ENCODE measurements around the gene TLR8.

The TLR8 gene

DNA sequence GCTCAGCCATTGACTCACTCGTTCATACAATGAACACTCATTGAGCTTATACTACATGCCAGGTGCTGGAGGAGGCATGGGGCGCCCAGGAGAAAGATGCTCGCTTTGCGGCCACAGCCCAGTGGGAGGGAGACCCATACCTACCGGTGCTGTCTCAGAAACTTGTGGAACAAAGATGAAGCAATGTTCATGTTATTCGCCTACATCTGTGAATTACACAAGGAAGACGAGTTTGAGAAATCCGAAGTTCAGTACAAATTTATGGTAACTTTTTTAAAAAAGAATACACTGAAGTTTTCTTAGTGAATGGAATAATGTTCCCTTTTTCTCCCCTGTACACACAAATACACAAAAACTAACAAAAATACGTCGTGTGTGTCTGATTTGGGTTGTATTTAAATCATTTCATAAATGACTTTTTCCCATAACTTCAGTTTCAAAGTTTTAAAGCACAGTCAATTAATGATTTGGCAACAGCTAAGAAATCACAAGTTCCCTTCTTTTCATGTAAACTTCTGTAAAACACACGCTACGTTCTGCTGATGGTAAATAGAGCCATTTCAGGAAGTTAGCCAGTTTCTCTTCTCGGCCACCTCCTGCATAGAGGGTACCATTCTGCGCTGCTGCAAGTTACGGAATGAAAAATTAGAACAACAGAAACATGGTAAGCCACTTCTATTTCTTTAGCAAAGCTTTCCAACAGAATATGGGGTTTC is at the start of gene TLR8:
TSS of gene TLR8 (plus strand) at position 575 of the 716 bp plus-strand sequence. CDS start at position 662, 87 bp downstream.
- DNase-seq: no peak

DNA sequence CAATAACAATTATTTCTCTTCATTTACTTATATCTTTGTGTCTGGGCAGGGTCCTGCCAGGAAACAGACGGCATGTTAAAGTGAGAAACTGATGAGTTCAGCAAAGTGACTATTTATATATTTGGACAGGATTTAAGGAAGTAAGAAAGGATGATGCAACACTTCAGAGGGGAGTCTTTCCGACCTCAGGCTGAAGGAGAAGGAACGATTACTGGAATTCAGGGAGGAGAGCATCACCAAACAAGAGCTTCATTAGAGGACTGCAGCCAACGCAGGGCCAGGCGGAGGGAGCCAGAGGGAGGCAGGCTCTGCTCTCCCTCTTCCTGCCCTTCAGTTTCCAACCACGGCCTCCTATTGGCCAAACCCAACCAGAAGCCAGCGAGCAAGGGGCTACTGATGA is 41.1 kb upstream of the TLR8 start:
- DNase-seq: no peak

DNA sequence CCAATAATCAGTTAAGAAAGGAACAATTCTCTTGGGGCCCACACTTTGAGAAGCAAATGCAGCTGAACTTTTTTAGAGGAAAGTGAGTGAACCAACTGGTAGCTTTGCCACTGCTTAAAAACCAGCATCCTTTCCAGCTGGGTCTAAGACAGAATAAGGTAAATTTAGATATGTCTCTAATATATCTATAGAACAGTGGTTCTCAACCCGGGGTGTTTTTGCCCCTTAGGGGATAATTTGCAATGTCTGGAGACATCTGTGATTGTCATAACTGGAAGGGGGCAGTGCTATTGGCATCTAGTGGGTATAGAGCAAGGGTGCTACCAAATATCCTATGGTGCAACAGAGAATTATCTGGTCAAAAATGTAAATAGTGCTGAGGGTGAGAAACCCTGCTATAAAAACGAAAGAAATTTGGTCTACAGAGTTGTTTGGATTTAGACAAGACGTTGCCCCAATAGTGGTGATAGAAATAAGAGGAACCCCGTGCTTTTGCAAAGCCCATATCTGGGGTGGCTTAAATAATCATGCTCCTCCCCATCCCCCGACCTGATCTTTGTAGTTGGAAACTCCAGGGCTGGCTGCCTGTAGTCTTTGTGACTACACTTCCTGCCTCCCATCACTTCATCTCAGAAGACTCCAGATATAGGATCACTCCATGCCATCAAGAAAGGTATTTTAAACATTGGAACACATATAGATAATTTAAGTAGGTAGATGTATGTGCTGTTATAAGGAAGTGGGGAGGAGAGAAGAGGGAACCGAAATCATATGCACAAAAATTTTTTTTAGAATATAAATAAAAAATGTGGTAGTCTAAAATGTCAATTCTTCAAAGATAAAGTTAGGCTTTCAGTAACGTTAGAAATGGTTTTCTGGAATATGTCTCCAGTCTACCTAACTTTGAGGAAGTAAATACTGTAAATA is 39.7 kb upstream of the TLR8 start, which contains the start of gene TLR7:
TSS of gene TLR7 (plus strand) at position 622 of the 927 bp plus-strand sequence. CDS start 507 bp downstream, outside the sequence.
- no peak for DNase-seq

DNA sequence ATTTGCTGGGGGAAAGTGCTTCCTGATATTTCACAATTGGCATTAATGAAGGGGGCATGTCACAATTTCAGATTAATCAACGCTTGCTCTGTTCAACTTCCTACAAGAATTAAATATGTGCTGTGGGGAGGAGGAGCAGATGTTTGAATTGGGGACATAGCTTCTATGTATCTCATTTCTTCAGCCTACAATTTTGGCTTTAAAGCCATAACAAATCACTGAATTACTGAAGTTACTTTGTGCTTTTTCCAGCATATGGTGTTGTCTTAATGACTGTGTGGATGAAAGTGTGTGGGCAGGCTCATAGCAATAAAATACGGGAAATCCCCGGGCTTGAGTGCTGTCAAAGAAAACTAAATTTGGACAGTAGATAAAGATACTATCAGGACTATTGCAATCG is 38.7 kb upstream of the TLR8 start:
- DNase-seq: no peak

DNA sequence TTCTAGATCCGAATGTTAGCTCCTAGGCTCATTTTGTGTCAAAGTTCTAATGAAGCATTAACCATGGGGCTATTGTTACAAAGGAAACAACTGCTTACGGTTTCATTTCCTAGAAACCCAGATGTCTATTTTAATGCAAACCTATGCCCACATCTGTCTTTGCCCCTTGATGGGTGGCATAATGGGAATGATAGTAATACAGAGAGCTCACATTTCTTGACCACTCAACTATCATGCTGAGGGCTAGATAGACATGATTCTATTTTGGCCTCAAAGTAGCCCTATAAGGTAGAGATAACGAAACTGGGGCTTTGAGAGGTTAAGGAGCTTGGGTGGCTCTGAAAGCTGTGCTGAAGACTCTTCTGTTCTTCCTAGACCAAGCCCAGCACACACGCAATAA is 37.7 kb upstream of the TLR8 start:
- no peak for DNase-seq

DNA sequence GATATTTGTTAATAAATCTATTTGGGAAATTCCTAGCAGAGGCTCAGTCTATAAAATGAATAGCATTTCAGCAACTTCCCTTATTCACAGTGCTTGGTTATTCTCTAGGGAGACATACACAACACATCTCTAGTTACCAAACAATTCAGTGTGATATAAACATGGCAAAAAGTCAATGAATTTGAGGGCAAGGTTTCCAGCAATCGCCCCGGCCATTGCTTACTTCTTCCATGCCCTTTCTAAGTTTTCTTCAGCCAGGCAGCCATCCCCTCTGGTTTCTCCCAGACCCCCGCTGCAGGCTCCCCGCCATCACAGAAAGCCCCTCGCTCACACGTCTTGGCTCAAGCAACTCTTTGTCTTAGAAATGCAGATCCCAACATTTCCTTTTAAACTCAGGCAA is 35.2 kb upstream of the TLR8 start:
- DNase-seq: no peak

DNA sequence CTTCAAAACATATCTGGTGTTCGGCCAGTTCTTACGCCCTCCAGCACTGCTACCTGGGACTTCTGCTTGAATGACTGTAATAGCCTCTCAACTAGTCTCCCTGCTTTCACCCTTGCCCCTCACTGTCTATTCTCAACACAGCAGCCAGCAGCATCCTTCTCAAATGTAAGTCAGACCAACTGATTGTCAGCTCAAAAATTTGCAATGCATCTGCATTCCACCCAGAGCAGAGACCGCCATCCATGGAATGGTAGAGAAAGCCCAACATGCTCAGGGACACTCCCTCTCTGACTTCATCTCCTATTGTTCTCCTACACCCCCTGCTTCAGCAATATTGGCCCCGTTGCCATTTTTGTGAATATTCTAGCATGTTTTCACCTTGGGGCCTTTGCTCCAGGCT is 33.7 kb upstream of the TLR8 start:
- no peak for DNase-seq

DNA sequence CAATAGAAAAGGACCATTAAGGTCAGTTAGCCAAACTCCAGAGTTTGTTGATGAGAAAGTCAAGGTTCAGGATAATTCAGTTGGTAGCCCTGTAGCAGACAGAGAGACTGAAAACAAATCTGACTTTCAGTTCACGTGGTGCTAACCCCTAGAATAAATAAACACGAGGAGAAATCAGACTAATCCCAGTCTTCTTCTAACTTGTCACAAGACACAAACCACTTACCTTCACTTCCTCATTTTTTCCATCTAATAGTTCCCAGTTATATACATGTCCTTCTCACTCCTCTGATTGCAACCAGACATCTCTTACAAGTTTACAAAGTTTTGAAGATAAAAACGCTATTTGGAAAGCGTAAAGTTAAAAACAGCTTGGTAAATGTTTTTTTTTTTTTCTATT is 31.8 kb upstream of the TLR8 start:
- DNase-seq: no peak

DNA sequence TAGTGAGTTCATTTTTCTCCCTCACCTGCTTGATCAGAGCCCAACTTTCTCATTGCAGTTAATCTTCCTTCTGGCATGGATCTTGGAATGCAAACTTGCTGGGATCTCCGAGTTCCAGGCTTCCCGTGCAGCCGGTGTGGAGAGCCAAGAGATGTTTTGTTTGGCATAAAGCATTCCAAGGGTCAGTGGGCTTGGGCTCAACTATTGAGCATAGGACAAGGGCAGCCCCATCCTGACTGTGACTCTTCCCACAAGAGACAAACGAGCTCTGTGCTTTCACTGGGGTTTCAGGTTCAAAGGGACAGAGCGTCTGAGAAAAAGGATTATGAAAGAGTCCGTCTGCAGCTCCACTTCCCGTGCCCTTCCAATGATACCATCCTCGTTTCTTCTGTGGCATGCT is 29.0 kb upstream of the TLR8 start:
- no peak for DNase-seq

DNA sequence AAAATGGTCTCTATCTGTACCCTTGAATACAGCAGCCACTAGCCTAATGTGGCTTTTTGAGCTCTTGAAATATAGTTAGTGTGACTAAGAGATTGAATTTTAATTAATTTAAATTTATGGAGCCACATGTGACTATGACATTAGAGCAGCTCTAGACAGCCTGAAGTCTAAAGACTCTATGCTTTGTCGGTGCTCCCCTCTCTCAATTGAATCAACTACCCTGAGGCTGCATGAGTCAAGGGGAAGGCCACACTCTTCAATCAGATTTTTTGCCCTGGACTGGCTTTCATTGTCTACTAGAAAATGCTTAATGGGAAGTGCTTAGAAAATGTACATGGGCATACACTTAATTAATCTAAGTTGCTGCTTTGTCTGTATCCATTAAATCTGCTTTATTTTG is 27.9 kb upstream of the TLR8 start:
- DNase-seq: no peak

DNA sequence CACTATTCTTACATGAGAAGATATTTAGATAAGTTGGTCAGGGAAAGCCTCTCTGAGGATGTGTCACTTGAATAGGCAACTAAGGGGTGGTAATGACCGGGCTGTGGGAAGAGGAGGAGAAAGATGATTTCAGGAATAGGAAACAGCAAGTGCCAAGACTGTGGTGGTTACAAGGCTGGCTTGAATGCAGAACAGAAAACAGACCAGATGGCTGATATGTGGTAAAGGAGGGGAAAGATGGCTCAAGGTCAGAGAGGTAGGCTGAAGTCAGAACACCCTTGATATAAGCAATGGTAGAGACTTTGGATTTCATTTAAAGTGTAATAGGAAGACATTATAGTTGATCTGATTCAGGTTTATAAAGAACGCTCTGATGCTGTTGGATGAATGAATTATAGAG is 24.5 kb upstream of the TLR8 start:
- DNase-seq: no peak

DNA sequence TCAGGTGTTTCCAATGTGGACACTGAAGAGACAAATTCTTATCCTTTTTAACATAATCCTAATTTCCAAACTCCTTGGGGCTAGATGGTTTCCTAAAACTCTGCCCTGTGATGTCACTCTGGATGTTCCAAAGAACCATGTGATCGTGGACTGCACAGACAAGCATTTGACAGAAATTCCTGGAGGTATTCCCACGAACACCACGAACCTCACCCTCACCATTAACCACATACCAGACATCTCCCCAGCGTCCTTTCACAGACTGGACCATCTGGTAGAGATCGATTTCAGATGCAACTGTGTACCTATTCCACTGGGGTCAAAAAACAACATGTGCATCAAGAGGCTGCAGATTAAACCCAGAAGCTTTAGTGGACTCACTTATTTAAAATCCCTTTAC is 20.9 kb upstream of the TLR8 start:
- no peak for DNase-seq

DNA sequence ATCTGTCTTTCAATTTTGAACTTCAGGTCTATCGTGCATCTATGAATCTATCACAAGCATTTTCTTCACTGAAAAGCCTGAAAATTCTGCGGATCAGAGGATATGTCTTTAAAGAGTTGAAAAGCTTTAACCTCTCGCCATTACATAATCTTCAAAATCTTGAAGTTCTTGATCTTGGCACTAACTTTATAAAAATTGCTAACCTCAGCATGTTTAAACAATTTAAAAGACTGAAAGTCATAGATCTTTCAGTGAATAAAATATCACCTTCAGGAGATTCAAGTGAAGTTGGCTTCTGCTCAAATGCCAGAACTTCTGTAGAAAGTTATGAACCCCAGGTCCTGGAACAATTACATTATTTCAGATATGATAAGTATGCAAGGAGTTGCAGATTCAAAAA is 19.9 kb upstream of the TLR8 start:
- no peak for DNase-seq

DNA sequence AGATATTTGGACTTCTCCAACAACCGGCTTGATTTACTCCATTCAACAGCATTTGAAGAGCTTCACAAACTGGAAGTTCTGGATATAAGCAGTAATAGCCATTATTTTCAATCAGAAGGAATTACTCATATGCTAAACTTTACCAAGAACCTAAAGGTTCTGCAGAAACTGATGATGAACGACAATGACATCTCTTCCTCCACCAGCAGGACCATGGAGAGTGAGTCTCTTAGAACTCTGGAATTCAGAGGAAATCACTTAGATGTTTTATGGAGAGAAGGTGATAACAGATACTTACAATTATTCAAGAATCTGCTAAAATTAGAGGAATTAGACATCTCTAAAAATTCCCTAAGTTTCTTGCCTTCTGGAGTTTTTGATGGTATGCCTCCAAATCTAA is 19.3 kb upstream of the TLR8 start:
- DNase-seq: no peak

DNA sequence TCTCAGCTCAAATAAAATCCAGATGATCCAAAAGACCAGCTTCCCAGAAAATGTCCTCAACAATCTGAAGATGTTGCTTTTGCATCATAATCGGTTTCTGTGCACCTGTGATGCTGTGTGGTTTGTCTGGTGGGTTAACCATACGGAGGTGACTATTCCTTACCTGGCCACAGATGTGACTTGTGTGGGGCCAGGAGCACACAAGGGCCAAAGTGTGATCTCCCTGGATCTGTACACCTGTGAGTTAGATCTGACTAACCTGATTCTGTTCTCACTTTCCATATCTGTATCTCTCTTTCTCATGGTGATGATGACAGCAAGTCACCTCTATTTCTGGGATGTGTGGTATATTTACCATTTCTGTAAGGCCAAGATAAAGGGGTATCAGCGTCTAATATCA is 18.7 kb upstream of the TLR8 start:
- DNase-seq: no peak

DNA sequence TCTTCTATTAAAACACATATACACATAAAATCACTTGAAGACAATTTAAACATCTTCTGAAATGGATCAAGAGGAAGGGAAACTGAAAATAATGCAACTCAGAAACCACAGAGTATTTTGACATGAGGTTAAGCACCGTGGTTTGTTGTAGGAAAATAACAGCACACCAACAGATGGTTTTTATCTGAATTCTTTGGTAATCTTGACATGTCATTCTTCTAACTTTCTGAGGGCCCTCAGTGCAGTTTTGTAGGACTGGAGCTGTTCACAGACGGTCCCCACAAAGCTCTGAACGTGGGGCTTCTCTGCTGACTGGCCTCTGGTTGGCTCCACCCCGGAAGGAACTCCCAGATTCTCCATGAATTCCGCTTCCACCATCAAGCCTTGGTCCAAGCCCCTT is 16.0 kb upstream of the TLR8 start:
- DNase-seq: no peak

DNA sequence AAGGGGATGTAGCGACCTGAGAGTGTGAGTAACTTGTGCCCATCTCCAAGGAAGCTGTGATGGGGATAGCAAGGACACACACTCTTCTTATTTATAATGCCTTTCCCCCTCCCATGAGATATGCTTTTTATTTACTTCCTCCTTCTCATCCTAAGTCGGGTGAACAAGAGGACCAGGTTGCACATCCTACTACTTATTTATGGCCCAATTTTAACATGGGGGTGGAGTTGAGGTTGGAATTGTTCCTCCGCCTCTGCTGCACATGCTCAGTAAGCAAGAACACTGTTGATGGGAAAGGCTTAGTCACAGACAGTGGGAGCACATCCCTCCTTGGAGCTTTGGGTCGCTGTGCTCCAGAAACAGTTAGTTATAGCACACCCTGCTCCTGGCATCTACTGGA is 15.2 kb upstream of the TLR8 start:
- DNase-seq: no peak

DNA sequence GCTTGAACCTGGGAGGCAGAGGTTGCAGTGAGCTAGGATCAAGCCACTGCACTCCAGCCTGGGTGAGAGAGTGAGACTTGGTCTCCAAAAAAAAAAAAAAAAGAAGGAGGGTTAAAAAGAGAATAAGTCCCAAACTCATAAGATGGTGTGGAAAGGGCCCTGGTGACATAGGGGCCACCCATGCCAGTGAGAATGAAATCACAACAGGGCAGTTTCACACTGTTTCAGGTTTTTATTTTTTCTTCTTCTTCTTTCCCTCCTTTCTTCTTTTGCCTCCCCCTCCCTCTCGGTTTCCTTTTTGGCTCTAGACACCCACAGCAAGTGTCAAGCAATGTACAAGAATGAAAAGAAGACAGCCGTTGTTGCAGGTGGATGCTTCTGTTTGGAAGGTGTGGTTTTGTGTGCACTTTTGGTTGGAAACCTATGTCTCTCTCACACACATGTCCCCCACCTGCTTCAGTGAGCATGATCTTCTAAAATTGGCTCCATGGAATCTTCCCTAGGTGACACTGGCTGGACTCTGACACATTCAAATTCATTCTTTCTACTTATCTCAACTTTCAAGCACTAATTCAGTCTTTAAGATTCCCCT is 14.4 kb upstream of the TLR8 start:
- DNase-seq: no peak

DNA sequence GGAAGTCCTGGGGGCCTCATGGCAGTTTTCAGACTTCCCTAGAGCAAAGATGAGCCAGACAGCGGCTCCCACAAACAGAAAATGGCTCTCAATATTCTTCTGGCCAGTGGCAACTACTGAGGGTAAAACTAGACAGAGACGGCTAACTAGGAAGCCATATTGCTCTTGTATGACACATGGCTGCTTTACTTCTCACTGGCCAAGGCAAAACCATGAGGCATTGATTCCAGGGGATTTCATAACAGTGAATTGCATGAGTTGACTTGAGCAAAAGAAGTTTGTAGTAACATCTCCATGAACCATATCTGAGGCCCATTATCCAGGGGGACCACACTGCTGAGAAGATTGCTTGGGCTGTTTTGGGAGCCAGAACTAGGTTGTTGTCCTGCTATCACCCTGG is 13.7 kb upstream of the TLR8 start:
- DNase-seq: no peak

DNA sequence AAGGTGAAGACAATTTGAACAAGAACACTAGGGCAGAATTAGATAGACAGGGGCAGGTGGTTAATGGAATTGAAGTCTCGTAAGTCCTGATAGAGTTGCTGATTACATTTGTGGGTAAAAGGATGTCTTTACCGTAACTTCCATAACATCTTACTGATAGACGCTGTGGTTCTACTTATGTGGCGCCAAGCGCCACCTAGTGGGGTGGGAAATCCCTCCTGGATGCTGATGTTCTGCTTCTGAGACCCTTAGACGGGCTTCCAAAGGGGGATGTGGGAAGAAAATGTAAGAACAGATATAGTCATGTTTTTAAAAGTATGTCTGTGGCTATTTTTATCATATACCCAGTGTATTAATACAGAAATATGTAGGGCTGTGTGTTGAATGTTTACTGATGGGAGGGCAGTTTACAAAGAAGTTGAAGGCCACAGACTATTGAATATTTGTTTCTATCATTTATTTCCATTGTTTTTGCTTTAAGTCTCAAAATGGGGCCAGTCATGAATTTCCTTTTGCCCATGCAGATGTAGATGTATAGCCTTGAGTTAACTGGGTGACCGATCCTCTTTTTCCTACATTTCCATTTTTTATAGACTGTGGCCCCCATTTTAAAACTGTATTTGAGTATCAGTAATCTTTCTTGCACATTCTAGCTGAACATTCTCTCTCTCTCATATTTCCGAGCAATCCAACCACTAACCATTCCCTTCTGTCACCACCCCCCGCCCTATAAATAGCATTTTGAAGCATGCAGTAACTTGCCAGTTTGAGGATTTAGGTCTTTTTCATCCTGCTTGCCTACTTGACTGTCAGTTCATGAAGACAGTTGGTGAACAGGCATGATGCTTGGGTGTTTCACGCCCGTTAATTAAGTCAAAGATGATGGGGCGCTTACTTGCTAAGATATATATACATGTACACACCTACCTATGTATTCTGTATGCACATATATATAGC is 12.1 kb upstream of the TLR8 start:
- DNase-seq: no peak

DNA sequence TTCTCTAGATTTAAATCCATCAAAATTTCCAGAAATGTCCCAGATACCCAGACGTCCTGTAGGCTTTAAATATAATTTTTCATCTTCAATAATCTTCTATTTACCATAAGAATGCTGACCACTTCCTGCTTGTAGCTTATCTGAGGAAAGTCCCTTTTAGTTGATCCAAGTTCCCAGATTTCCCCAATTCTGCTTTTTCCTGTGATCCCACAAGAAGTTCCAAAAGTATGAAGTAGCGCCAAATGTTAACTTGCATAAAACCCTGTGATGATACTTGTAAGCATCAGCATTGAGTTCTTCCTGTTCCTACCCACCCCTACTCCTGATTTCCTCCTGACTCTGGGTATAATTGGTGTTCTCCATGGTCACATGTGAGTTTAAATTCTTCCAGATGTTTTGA is 10.6 kb upstream of the TLR8 start:
- no peak for DNase-seq

DNA sequence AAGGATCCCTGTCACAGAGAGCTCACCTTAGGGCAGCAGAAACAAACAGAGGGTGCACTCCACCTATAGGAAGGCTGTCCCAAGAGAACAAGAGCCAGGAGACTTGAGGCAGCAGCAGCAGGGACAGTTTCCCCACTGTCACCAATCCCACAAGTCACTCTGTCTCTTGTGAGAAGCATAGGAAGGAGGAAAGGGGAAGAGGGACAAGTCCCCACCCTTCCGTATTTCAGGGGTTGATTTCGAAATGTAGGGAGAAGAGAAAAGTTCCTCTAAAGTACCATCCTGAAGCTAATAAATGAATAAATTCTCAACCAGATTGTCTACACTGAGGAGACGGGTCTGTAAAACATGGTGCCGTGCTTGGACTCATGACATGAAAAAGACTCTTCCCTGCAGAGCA is 9.5 kb upstream of the TLR8 start:
- no peak for DNase-seq

DNA sequence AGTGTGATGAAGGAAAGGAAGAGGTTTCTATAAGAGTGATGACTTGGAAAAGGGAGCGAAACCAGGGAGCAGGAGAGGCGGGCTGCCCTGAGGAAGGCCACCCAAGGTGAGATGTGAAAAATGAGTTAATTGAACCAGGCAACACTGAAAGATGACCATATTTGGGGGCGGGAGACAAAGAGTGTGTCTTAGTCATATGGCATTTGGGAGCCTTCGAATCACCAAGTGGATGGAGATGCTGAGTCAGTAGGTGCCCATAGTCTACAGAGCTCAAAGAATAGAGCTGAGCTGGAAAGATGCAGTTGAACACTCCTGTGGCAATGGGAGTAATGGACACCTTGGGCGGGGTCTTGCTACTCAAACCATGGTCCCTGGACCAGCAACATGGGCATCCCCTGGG is 8.3 kb upstream of the TLR8 start:
- DNase-seq: no peak

Data from amniotic stem cell (primary cell).